Right atrium auricular region (tissue), 2 donors: ENCODE measurements around the gene ZNF839. TPM values are rescaled to one million over a fixed set of nuclear protein-coding genes. Genes with fewer than 3 reads are reported as not detected.
"Not testable (repeated sequence)": the region's sequence is repeated elsewhere in the genome, so short reads cannot be mapped to it uniquely, and the experiment has no call there.

Experiments
- DNase-seq: peaks from one replicate; pipeline ENCODE4 v3.0.0-alpha.2; 2019; ENCODE audit warnings: low spot score
- H3K27ac ChIP-seq, 2 donors: fragments of 200-600 bp; sonication (generic); 1 replicate in 1 of 2; 2 replicates in 1 of 2; pipeline ENCODE4 v1.5.1; 2016 to 2019
- H3K27me3 ChIP-seq, 2 donors: fragments of 200-600 bp; sonication (generic); one replicate each; pipeline versions ENCODE4 v1.5.1 to v1.6.0; 2017 to 2019
- H3K36me3 ChIP-seq: fragments of 200-600 bp; sonication (generic); one replicate; pipeline ENCODE4 v1.5.1; 2016
- H3K4me1 ChIP-seq, 2 donors: fragments of 200-600 bp; sonication (generic); one replicate each; pipeline versions ENCODE4 v1.5.1 to v1.6.0; 2017 to 2019
- H3K4me3 ChIP-seq, 2 donors: fragments of 200-600 bp; sonication (generic); 1 replicate in 1 of 2; 2 replicates in 1 of 2; pipeline ENCODE4 v1.5.1; 2017 to 2019; ENCODE audit warnings: mild to moderate bottlenecking in 1 of 2, moderate library complexity in 1 of 2
- H3K9me3 ChIP-seq, 2 donors: fragments of 200-600 bp; sonication (generic); one replicate each; pipeline ENCODE4 v1.5.1; 2019
- CTCF ChIP-seq, 2 donors: fragments of 200-600 bp; sonication (generic); IDR thresholded peaks; one replicate each; pipeline ENCODE4 v1.5.1; 2019; ENCODE audit warnings: antibody characterized with exemption in 2 of 2
- total RNA-seq, 2 donors: library from RNA; depleted of rRNA; stranded (reverse); fragments of >200 nt; gene quantifications; one replicate each; pipeline ENCODE4 v1.1.0, GENCODE V29; 2016

ZNF839 gene
- total RNA-seq, 2 donors from 2014 or later: 6.4 to 7.8 TPM

- no peaks in the 10 kb centered on the region for H3K9me3 ChIP-seq
- no peak for DNase-seq
- peaks cover 82% of the 10 kb centered on the region for H3K36me3 ChIP-seq
- H3K4me3 ChIP-seq: no peak overlapping the region
- H3K27me3 ChIP-seq: no peaks in the 10 kb centered on the region
- H3K4me1 ChIP-seq: peaks cover 0 to 12% of the 10 kb centered on the region in 2 donors
- TF ChIP-seq CTCF (IDR thresholded peaks at IDR 0.05): no peak
- H3K27ac ChIP-seq: peak overlapping the region; percentile 7 to 31
These were observed 31.5 kb downstream of the ZNF839 start for GRCh38 chr14:102351023-102351422.

GRCh38 chr14:102351593-102351992 lies 32.0 kb downstream of the ZNF839 start:
- Histone ChIP-seq H3K27ac (peak overlapping the region; percentile 7 to 9), H3K4me1 (peaks cover 0 to 12% of the 10 kb centered on the region in 2 donors), H3K36me3 (peaks cover 81% of the 10 kb centered on the region)
- not testable (repeated sequence) for H3K27me3 ChIP-seq, H3K4me3 ChIP-seq, H3K9me3 ChIP-seq, DNase-seq

- no peak for DNase-seq
- H3K4me3 ChIP-seq: no peak overlapping the region
- peaks cover 0 to 12% of the 10 kb centered on the region in 2 donors for H3K4me1 ChIP-seq
- H3K9me3 ChIP-seq: no peaks in the 10 kb centered on the region
- H3K27me3 ChIP-seq: no peaks in the 10 kb centered on the region
- no peak for TF ChIP-seq CTCF (IDR thresholded peaks at IDR 0.05)
- H3K27ac ChIP-seq: peak overlapping the region; percentile 7 to 9
- peaks cover 81% of the 10 kb centered on the region for H3K36me3 ChIP-seq
These were observed 32.7 kb downstream of the ZNF839 start for GRCh38 chr14:102352213-102352612.

GRCh38 chr14:102353126-102353619 lies 33.6 kb downstream of the ZNF839 start:
- Histone ChIP-seq H3K27me3 (no peaks in the 10 kb centered on the region), H3K36me3 (peaks cover 82% of the 10 kb centered on the region), H3K27ac (no peak overlapping the region), H3K9me3 (no peaks in the 10 kb centered on the region), H3K4me1 (peaks cover 0 to 12% of the 10 kb centered on the region in 2 donors), H3K4me3 (no peak overlapping the region)
- TF ChIP-seq CTCF (IDR thresholded peaks at IDR 0.05): no peak
- no peak for DNase-seq

GRCh38 chr14:102356280-102356679 lies 36.7 kb downstream of the ZNF839 start:
- TF ChIP-seq CTCF (IDR thresholded peaks at IDR 0.05): no peak
- Histone ChIP-seq H3K27ac (no peak overlapping the region), H3K27me3 (no peaks in the 10 kb centered on the region), H3K36me3 (peaks cover 62% of the 10 kb centered on the region), H3K4me3 (no peak overlapping the region), H3K9me3 (no peaks in the 10 kb centered on the region), H3K4me1 (peaks cover 0 to 14% of the 10 kb centered on the region in 2 donors)
- no peak for DNase-seq

GRCh38 chr14:102359341-102359740 lies 39.8 kb downstream of the ZNF839 start:
- DNase-seq: no peak
- H3K36me3 ChIP-seq: peaks cover 38% of the 10 kb centered on the region
- H3K27ac ChIP-seq: no peak overlapping the region
- no peaks in the 10 kb centered on the region for H3K9me3 ChIP-seq
- TF ChIP-seq CTCF (IDR thresholded peaks at IDR 0.05): no peak
- H3K4me1 ChIP-seq: peaks cover 0 to 24% of the 10 kb centered on the region in 2 donors
- H3K4me3 ChIP-seq: no peak overlapping the region
- no peaks in the 10 kb centered on the region for H3K27me3 ChIP-seq
